Uterus (tissue), 4 donors: Measurements from ENCODE around the gene SNRNP70. TPM values are rescaled to one million over a fixed set of nuclear protein-coding genes. Genes with fewer than 3 reads are reported as not detected.

ENCODE experiments used
- DNase-seq, 2 donors: peaks; one replicate each; pipeline ENCODE4 v3.0.0-alpha.2; 2019 to 2020
- H3K27ac ChIP-seq, 2 donors: fragments of 200-600 bp; sonication (generic); 1 replicate in 1 of 2; 2 replicates in 1 of 2; pipeline ENCODE4 v1.5.1; 2016 to 2018
- H3K27me3 ChIP-seq, 2 donors: fragments of 200-600 bp; sonication (generic); one replicate each; pipeline ENCODE4 v1.5.1; 2018 to 2019; ENCODE audit warnings: control low read depth in 1 of 2
- H3K36me3 ChIP-seq, 2 donors: fragments of 200-600 bp; sonication (generic); one replicate each; pipeline ENCODE4 v1.5.1; 2019; ENCODE audit warnings: control low read depth in 1 of 2
- H3K4me1 ChIP-seq, 2 donors: fragments of 200-600 bp; sonication (generic); one replicate each; pipeline ENCODE4 v1.5.1; 2018 to 2019; ENCODE audit warnings: control low read depth in 1 of 2
- H3K4me3 ChIP-seq, 2 donors: fragments of 200-600 bp; sonication (generic); 1 replicate in 1 of 2; 2 replicates in 1 of 2; pipeline ENCODE4 v1.5.1; 2018 to 2019; ENCODE audit warnings: mild to moderate bottlenecking in 1 of 2
- H3K9me3 ChIP-seq, 2 donors: fragments of 200-600 bp; sonication (generic); one replicate each; pipeline ENCODE4 v1.5.1; 2019; ENCODE audit warnings: control low read depth in 1 of 2
- CTCF ChIP-seq, 4 experiments: fragments of 200-600 bp in 2 of 4; fragments of 450-650 bp in 2 of 4; sonication (generic) in 2 of 4; IDR thresholded peaks; one replicate each; pipeline ENCODE4 v1.5.1; 2016 to 2019; ENCODE audit warnings: antibody characterized with exemption in 4 of 4, mild to moderate bottlenecking in 2 of 4, moderate library complexity in 1 of 4
- POLR2A ChIP-seq, 2 donors: fragments of 450-650 bp; IDR thresholded peaks; one replicate each; pipeline ENCODE4 v1.6.1; 2016; ENCODE audit warnings: antibody characterized with exemption in 2 of 2, mild to moderate bottlenecking in 1 of 2, moderate library complexity in 1 of 2
- intact Hi-C: fragments of 100-400 bp; cut with DNase I; formaldehyde crosslinking; loops from one replicate; pipeline ENCODE4 v1.15.1; 2023; ENCODE audit warnings: low total_unique reads
- total RNA-seq, 4 donors: library from RNA; depleted of rRNA in 3 of 4; stranded (reverse); fragments of >200 nt in 3 of 4; gene quantifications; one replicate each; pipeline versions ENCODE4 v1.1.0 to v1.2.4, GENCODE V29; 2014 to 2023
- donor health status: DM: yes; HTN: yes; CAD: no.

The SNRNP70 gene
- total RNA-seq, 4 donors from 2014 or later = 196 to 462 (median 289) TPM

DNA sequence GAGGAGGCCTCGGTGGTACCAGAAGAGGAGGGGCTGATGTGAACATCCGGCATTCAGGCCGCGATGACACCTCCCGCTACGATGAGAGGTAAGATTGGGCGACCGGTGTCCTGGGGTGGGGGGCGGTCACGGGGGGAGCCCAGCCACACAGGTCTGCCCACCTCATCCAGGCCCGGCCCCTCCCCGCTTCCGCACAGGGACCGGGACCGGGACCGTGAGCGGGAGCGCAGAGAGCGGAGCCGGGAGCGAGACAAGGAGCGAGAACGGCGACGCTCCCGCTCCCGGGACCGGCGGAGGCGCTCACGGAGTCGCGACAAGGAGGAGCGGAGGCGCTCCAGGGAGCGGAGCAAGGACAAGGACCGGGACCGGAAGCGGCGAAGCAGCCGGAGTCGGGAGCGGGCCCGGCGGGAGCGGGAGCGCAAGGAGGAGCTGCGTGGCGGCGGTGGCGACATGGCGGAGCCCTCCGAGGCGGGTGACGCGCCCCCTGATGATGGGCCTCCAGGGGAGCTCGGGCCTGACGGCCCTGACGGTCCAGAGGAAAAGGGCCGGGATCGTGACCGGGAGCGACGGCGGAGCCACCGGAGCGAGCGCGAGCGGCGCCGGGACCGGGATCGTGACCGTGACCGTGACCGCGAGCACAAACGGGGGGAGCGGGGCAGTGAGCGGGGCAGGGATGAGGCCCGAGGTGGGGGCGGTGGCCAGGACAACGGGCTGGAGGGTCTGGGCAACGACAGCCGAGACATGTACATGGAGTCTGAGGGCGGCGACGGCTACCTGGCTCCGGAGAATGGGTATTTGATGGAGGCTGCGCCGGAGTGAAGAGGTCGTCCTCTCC is 22.6 kb downstream of the SNRNP70 start:
- Histone ChIP-seq H3K9me3 (no peaks in the 10 kb centered on the region), H3K4me3 (no peak overlapping the region), H3K27ac (no peak overlapping the region), H3K4me1 (no peaks in the 10 kb centered on the region), H3K27me3 (no peaks in the 10 kb centered on the region), H3K36me3 (no peaks in the 10 kb centered on the region)
- TF ChIP-seq CTCF (IDR thresholded peaks at IDR 0.05) (no peak), POLR2A (IDR thresholded peaks at IDR 0.05) (no peak)
- no peak for DNase-seq
- intact Hi-C loops = no loop called here

DNA sequence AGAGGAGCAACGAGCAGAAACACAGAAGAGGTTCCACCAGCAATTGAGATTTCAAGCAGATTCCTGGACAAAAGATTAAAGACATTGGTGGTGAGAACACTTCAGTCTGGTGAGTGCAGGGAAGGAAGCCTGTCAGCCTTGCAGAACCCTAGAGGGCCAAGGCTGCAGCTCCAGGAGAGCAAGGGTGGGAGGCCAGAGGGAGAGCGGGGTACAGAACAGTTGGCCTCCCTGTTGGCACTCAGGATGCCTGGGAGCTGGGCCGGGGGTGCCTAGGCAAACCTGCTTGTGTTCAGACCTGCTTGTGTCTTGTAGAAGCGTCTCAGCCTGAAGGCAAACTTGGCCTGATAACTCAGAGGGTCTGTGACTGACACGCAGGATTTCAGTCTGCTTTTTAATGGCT is 23.8 kb downstream of the SNRNP70 start:
- Histone ChIP-seq H3K4me1 (no peaks in the 10 kb centered on the region), H3K27ac (no peak overlapping the region), H3K9me3 (no peaks in the 10 kb centered on the region), H3K4me3 (no peak overlapping the region), H3K27me3 (no peaks in the 10 kb centered on the region), H3K36me3 (no peaks in the 10 kb centered on the region)
- TF ChIP-seq CTCF (IDR thresholded peaks at IDR 0.05) = no peak
- TF ChIP-seq POLR2A (IDR thresholded peaks at IDR 0.05) = no peak
- intact Hi-C loops = no loop called here
- no peak for DNase-seq

- H3K36me3 ChIP-seq = no peaks in the 10 kb centered on the region
- H3K4me1 ChIP-seq = no peaks in the 10 kb centered on the region
- DNase-seq = no peak
- TF ChIP-seq POLR2A (IDR thresholded peaks at IDR 0.05) (no peak), CTCF (IDR thresholded peaks at IDR 0.05) (no peak)
- no peaks in the 10 kb centered on the region for H3K27me3 ChIP-seq
- H3K9me3 ChIP-seq = no peaks in the 10 kb centered on the region
- no peak overlapping the region for H3K27ac ChIP-seq
- intact Hi-C loops = no loop called here
- no peak overlapping the region for H3K4me3 ChIP-seq
Observed at GRCh38 chr19:49109569-49110233, 24.4 kb downstream of the SNRNP70 start.

GRCh38 chr19:49110567-49110966 is 25.3 kb downstream of the SNRNP70 start:
- no peak for DNase-seq
- H3K4me3 ChIP-seq = no peak overlapping the region
- no peaks in the 10 kb centered on the region for H3K27me3 ChIP-seq
- H3K9me3 ChIP-seq = no peaks in the 10 kb centered on the region
- TF ChIP-seq POLR2A (IDR thresholded peaks at IDR 0.05) (no peak), CTCF (IDR thresholded peaks at IDR 0.05) (no peak)
- no peak overlapping the region for H3K27ac ChIP-seq
- intact Hi-C loops = no loop called here
- H3K4me1 ChIP-seq = no peaks in the 10 kb centered on the region
- no peaks in the 10 kb centered on the region for H3K36me3 ChIP-seq
